GM12878 (cell line): ENCODE measurements around the gene NPAS3. TPM values are rescaled to one million over a fixed set of nuclear protein-coding genes. Genes with fewer than 3 reads are reported as not detected.

Experiments used
- ATAC-seq: fragments of 200-7000 bp; cut with Tn5 transposase; 3 replicates; pipeline ENCODE4 v1.9.1; 2020; ENCODE audit warnings: mild to moderate bottlenecking, moderate library complexity
- BruUV-seq: library from RNA; stranded (reverse); fragments of 400-500 nt; replicated peaks from 2 replicates; lab custom pipeline; 2021; lab: Mats Ljungman, UMichigan
- CTCF ChIA-PET: fragments of 300-600 bp; sonication (Branson Sonifier 250); formaldehyde crosslinking; extraction: SDS; loops from one replicate; lab custom pipeline; 2021; ENCODE audit warnings: inconsistent platforms; lab: Yijun Ruan, JAX
- POLR2A ChIA-PET: fragments of 350-600 bp; formaldehyde crosslinking; extraction: SDS; loops from one replicate; lab custom pipeline; 2021; ENCODE audit warnings: inconsistent platforms; lab: Charles Lee
- RAD21 ChIA-PET: fragments of 300-600 bp; sonication (Branson Sonifier 250); formaldehyde crosslinking; loops from one replicate; lab custom pipeline; 2023; ENCODE audit warnings: antibody characterized with exemption; ENCODE audit not compliant: unreplicated experiment; lab: Charles Lee
- SMC1A ChIA-PET: fragments of 300-600 bp; sonication (Branson Sonifier 250); formaldehyde crosslinking; loops from one replicate; lab custom pipeline; 2023; ENCODE audit not compliant: unreplicated experiment, uncharacterized antibody; lab: Charles Lee
- DNase-seq: peaks from one replicate; pipeline ENCODE4 v3.0.0-alpha.2; 2011; ENCODE audit warnings: low read depth, low spot score
- FAIRE-seq: peaks from 3 replicates; lab custom pipeline; 2011; peaks lifted over from hg19 to GRCh38; lab: Jason Lieb, UNC
- H2AFZ ChIP-seq: 2 replicates; pipeline ENCODE4 v1.6.0; 2011; ENCODE audit warnings: low read depth, low read length, control low read depth; ENCODE audit not compliant: control insufficient read depth
- H3K27ac ChIP-seq: 2 replicates; pipeline ENCODE4 v1.5.1; 2011; ENCODE audit warnings: control low read depth; ENCODE audit not compliant: control insufficient read depth, insufficient read depth
- H3K27me3 ChIP-seq, 2 experiments: replicated peaks in 1 of 2; 2 replicates each; pipeline versions ENCODE4 v1.6.0 to v1.6.1; 2011; ENCODE audit warnings: low read length in 1 of 2; ENCODE audit not compliant: control insufficient read depth in 2 of 2, insufficient read depth in 2 of 2
- H3K36me3 ChIP-seq, 2 experiments: 2 replicates each; pipeline ENCODE4 v1.5.1; 2011; ENCODE audit warnings: low read length in 1 of 2; ENCODE audit not compliant: control insufficient read depth in 2 of 2, insufficient read depth in 2 of 2
- H3K4me1 ChIP-seq: 2 replicates; pipeline ENCODE4 v1.6.1; 2011; ENCODE audit warnings: mild to moderate bottlenecking, low read length, moderate library complexity, mixed read lengths; ENCODE audit not compliant: control insufficient read depth, insufficient read depth
- H3K4me2 ChIP-seq: 2 replicates; pipeline ENCODE4 v1.6.0; 2011; ENCODE audit warnings: control low read depth; ENCODE audit not compliant: control insufficient read depth, insufficient read depth
- H3K4me3 ChIP-seq: fragments of 200-600 bp; sonication (generic); 2 replicates; pipeline ENCODE4 v1.5.1; 2016
- H3K79me2 ChIP-seq: 2 replicates; pipeline ENCODE4 v1.6.0; 2011; ENCODE audit warnings: low read length; ENCODE audit not compliant: control insufficient read depth, insufficient read depth
- H3K9ac ChIP-seq: 2 replicates; pipeline ENCODE4 v1.8.0; 2011; ENCODE audit warnings: low read length, control low read depth, mixed read lengths; ENCODE audit not compliant: control insufficient read depth, insufficient read depth
- H3K9me3 ChIP-seq: replicated peaks from 3 replicates; pipeline ENCODE4 v1.5.1; 2011; ENCODE audit warnings: mild to moderate bottlenecking, low read length; ENCODE audit not compliant: control insufficient read depth, insufficient read depth
- H4K20me1 ChIP-seq: 2 replicates; pipeline ENCODE4 v1.6.0; 2011; ENCODE audit not compliant: control insufficient read depth, insufficient read depth
- EED ChIP-seq: sonication (generic); IDR thresholded peaks from 2 replicates; pipeline ENCODE4 v1.6.1; 2016; ENCODE audit warnings: antibody characterized with exemption, low read depth
- ETV6 ChIP-seq, 2 experiments: fragments of 450-650 bp in 1 of 2; IDR thresholded peaks in 1 of 2; conservative IDR thresholded peaks in 1 of 2; 2 replicates each; pipeline ENCODE4 v1.6.1; 2014; ENCODE audit warnings: antibody characterized with exemption in 1 of 2, borderline replicate concordance in 1 of 2, low read depth in 1 of 2, mild to moderate bottlenecking in 1 of 2, moderate library complexity in 1 of 2
- WGBS: methylation state at CpG from one replicate; pipeline ENCODE4 v1.1.6; 2016; ENCODE audit warnings: low lambda C conversion rate; ENCODE audit not compliant: insufficient replicate concordance, insufficient coverage; ENCODE audit errors: missing lambda C conversion rate; 5-methylcytosine and 5-hydroxymethylcytosine counted together
- in situ Hi-C: fragments of 300-500 bp; cut with MboI; formaldehyde crosslinking; loops from 9 replicates; pipeline ENCODE4 v1.14.3; 2018; ENCODE audit warnings: mixed read lengths
- intact Hi-C: fragments of 100-400 bp; cut with micrococcal nuclease; formaldehyde crosslinking; loops from one replicate; pipeline ENCODE4 v1.14.2; 2022; ENCODE audit not compliant: unreplicated experiment
- polyA plus RNA-seq, 11 experiments: library from polyadenylated mRNA; depleted of rRNA in 4 of 11; unstranded in 6 of 11; stranded (reverse) in 5 of 11; fragments of >200 nt; fragmentation: Nextera tagmentation in 4 of 11; fragmentation: Illumina TruSeq in 1 of 11; extraction: Ambion mirVana in 4 of 11; extraction: Trizol in 1 of 11; gene quantifications; 1 replicate in 1 of 11; 2 replicates in 10 of 11; pipeline versions ENCODE4 v1.2.1 to v1.2.3, GENCODE V29; 2011 to 2016; ENCODE audit warnings: inconsistent platforms in 2 of 11, missing spikeins in 2 of 11, low read depth in 1 of 11
- total RNA-seq, 4 experiments: library from RNA; depleted of rRNA in 3 of 4; stranded (reverse); fragments of >200 nt in 3 of 4; fragmentation: Illumina TruSeq in 1 of 4; extraction: Trizol in 1 of 4; gene quantifications; 2 replicates each; pipeline versions ENCODE4 v1.2.1 to v1.2.3, GENCODE V29; 2013 to 2021
- TF ChIP-seq, protein P1 (sequence below): fragments of 450-650 bp; IDR thresholded peaks from 2 replicates; pipeline ENCODE4 v1.6.1; 2017; ENCODE audit warnings: mild to moderate bottlenecking, moderate library complexity
- TF ChIP-seq, protein P2 (sequence below): fragments of 450-650 bp; IDR thresholded peaks from 2 replicates; pipeline ENCODE4 v1.6.1; 2016; ENCODE audit warnings: mild to moderate bottlenecking

The NPAS3 gene
- total and polyA plus RNA-seq, 10 of the 15 experiments (the other 5 are each of a cell fraction or from before 2014, with no cell fraction given): under 0.01 to 2.7 (median 0.03) TPM; not detected in 6

DNA sequence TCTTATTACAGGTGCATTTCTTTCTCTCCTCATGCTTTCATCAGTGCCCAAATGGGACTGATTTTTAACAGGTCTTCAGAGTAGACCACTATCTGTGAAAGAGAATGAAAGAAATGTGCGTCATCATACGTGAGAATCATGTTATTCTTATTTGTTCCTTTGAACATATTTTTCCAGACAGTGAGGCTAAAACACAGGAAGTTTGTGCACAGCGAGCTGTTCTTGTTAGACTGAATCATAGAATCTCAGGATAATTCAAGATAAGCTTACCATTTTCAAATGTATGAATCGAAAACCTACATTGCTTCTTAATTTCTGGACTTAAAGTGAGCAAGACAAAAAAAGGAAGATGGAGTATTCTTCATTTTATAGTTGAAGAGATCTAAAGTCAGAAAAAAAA, 629.1 kb downstream of the NPAS3 start:
- RAD21 ChIA-PET: interaction anchor here (0.8 to 18.6 kb wide), 20 partner anchors 7 to 224 kb away, joined by 3 to 279 read pairs (median 8); no protein-coding TSS in a partner anchor
- H3K9ac ChIP-seq: no peak overlapping the region

More for the DNA sequence above, 629.1 kb downstream of the NPAS3 start:
- Histone ChIP-seq H3K4me1 (no peaks in the 10 kb centered on the region), H3K36me3 (no peaks in the 10 kb centered on the region), H3K9me3 (no peaks in the 10 kb centered on the region), H3K4me2 (no peak overlapping the region), H2AFZ (no peak overlapping the region), H3K4me3 (no peak overlapping the region), H4K20me1 (no peaks in the 10 kb centered on the region), H3K79me2 (no peaks in the 10 kb centered on the region), H3K27me3 (no peaks in the 10 kb centered on the region)
- ChIA-PET SMC1A (interaction anchor here (0.8 to 12.9 kb wide), 22 partner anchors 7 to 225 kb away, joined by 3 to 271 read pairs (median 4); no protein-coding TSS in a partner anchor), POLR2A (interaction anchor here (0.7 to 11.2 kb wide), 5 partner anchors 6 to 57 kb away, joined by 3 to 105 read pairs (median 48); no protein-coding TSS in a partner anchor), CTCF (interaction anchor here (0.7 to 3.7 kb wide), 11 partner anchors 9 to 129 kb away, joined by 3 to 17 read pairs (median 4); no protein-coding TSS in a partner anchor)
- FAIRE-seq (no peak), ATAC-seq (no peak), DNase-seq (no peak)
- 6% methylated on average over 4 of the region's 4 CpGs for WGBS
- no TSS peak for BruUV-seq
- intact Hi-C loops: no loop called here
- in situ Hi-C loops: no loop called here
- TF ChIP-seq, protein P1, sequence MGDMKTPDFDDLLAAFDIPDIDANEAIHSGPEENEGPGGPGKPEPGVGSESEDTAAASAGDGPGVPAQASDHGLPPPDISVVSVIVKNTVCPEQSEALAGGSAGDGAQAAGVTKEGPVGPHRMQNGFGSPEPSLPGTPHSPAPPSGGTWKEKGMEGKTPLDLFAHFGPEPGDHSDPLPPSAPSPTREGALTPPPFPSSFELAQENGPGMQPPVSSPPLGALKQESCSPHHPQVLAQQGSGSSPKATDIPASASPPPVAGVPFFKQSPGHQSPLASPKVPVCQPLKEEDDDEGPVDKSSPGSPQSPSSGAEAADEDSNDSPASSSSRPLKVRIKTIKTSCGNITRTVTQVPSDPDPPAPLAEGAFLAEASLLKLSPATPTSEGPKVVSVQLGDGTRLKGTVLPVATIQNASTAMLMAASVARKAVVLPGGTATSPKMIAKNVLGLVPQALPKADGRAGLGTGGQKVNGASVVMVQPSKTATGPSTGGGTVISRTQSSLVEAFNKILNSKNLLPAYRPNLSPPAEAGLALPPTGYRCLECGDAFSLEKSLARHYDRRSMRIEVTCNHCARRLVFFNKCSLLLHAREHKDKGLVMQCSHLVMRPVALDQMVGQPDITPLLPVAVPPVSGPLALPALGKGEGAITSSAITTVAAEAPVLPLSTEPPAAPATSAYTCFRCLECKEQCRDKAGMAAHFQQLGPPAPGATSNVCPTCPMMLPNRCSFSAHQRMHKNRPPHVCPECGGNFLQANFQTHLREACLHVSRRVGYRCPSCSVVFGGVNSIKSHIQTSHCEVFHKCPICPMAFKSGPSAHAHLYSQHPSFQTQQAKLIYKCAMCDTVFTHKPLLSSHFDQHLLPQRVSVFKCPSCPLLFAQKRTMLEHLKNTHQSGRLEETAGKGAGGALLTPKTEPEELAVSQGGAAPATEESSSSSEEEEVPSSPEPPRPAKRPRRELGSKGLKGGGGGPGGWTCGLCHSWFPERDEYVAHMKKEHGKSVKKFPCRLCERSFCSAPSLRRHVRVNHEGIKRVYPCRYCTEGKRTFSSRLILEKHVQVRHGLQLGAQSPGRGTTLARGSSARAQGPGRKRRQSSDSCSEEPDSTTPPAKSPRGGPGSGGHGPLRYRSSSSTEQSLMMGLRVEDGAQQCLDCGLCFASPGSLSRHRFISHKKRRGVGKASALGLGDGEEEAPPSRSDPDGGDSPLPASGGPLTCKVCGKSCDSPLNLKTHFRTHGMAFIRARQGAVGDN: 0 out of 2 replicates have a peak, but pooled peaks have one; percentile 8
- TF ChIP-seq, protein P2, sequence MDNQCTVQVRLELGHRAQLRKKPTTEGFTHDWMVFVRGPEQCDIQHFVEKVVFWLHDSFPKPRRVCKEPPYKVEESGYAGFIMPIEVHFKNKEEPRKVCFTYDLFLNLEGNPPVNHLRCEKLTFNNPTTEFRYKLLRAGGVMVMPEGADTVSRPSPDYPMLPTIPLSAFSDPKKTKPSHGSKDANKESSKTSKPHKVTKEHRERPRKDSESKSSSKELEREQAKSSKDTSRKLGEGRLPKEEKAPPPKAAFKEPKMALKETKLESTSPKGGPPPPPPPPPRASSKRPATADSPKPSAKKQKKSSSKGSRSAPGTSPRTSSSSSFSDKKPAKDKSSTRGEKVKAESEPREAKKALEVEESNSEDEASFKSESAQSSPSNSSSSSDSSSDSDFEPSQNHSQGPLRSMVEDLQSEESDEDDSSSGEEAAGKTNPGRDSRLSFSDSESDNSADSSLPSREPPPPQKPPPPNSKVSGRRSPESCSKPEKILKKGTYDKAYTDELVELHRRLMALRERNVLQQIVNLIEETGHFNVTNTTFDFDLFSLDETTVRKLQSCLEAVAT: 0 out of 2 replicates have a peak, but pooled peaks have one; percentile 3
- TF ChIP-seq ETV6 (conservative IDR thresholded peaks at IDR 0.05 in 1 of 2, IDR thresholded peaks at IDR 0.05 in 1 of 2; ENCODE audit: borderline replicate concordance in 1 of 2, low read depth in 1 of 2): no peak
- no peak for TF ChIP-seq EED
- TF ChIP-seq, all 136 proteins: peak for 2
- H3K27ac ChIP-seq: no peak overlapping the region
